ENCODE measurements around the gene MANEAL. TPM values are rescaled to one million over a fixed set of nuclear protein-coding genes. Genes with fewer than 3 reads are reported as not detected.

MANEAL gene
- total and polyA plus RNA-seq, 2 of the 13 experiments (the other 11 are each of a cell fraction or from before 2014, with no cell fraction given): 20.8 to 26.4 TPM

GRCh38 chr1:37793773-37794371 lies at the start of gene MANEAL (continued):
- TF ChIP-seq KDM5A (IDR thresholded peaks at IDR 0.05; ENCODE audit: borderline replicate concordance, low read length) (no peak), ETV6 (CRISPR knock-in tag; conservative IDR thresholded peaks at IDR 0.05) (no peak), ZNF142 (CRISPR knock-in tag; IDR thresholded peaks at IDR 0.05) (peak; percentile 100), ZSCAN22 (CRISPR knock-in tag; IDR thresholded peaks at IDR 0.05) (no peak), ARHGAP35 (CRISPR knock-in tag; IDR thresholded peaks at IDR 0.05; ENCODE audit: borderline replicate concordance) (no peak), POLR2AphosphoS5 (IDR thresholded peaks at IDR 0.05; ENCODE audit: low read depth, low read length) (0 out of 2 replicates have a peak, but pooled peaks have one; percentile 26), FOXO4 (CRISPR knock-in tag; conservative IDR thresholded peaks at IDR 0.05) (no peak), ZZZ3 (CRISPR knock-in tag; IDR thresholded peaks at IDR 0.05; ENCODE audit: borderline replicate concordance) (no peak), ZNF33B (CRISPR knock-in tag; IDR thresholded peaks at IDR 0.05) (peak; percentile 73; the same call in 1 of the 2 replicates), KLF12 (CRISPR knock-in tag; IDR thresholded peaks at IDR 0.05; ENCODE audit: borderline replicate concordance) (peak; percentile 79; the same call in 1 of the 2 replicates)
- TF ChIP-seq, protein P1, sequence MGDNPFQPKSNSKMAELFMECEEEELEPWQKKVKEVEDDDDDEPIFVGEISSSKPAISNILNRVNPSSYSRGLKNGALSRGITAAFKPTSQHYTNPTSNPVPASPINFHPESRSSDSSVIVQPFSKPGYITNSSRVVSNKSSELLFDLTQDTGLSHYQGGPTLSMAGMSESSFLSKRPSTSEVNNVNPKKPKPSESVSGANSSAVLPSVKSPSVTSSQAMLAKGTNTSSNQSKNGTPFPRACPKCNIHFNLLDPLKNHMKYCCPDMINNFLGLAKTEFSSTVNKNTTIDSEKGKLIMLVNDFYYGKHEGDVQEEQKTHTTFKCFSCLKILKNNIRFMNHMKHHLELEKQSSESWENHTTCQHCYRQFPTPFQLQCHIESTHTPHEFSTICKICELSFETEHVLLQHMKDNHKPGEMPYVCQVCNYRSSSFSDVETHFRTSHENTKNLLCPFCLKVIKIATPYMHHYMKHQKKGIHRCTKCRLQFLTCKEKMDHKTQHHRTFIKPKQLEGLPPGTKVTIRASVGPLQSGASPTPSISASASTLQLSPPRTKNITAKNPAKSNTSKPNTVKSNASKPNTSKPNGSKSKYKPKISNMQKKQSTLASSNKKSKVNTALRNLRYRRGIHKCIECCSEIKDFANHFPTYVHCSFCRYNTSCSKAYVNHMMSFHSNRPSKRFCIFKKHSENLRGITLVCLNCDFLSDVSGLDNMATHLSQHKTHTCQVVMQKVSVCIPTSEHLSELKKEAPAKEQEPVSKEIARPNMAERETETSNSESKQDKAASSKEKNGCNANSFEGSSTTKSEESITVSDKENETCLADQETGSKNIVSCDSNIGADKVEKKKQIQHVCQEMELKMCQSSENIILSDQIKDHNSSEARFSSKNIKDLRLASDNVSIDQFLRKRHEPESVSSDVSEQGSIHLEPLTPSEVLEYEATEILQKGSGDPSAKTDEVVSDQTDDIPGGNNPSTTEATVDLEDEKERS (CRISPR knock-in tag; IDR thresholded peaks at IDR 0.05): no peak

Data from HepG2 (cell line).